ENCODE data around the gene OLA1.

OLA1 gene

DNA sequence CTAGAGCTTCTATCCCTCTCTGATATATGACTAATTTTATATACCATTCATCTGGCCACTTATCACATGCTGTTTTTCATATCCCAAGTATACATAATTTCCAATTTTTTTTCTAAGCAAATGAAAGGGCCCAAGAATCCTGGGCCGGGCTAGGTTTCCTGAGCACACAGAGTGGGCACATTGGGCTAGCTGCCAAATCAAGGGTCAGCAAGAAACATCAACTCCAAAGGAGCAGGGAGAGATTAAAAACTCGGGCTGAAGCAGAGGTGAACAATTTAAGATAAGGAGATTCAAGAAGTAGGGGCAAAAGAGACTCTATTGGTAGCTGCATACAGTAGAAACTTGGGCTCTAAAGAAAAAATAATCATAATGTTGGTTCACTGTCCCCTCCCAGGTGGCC is 39.0 kb downstream of the OLA1 start:
- Mint-ChIP-seq H3K4me1 (ENCODE audit: low read depth) (peaks cover 3% of the 10 kb centered on the region), H3K27me3 (no peaks in the 10 kb centered on the region), H3K9me3 (no peaks in the 10 kb centered on the region), H3K36me3 (ENCODE audit: low read depth) (peaks cover 50% of the 10 kb centered on the region), H3K27ac (no peak overlapping the region), H3K4me3 (no peak overlapping the region)
- DNase-seq, result no peak

DNA sequence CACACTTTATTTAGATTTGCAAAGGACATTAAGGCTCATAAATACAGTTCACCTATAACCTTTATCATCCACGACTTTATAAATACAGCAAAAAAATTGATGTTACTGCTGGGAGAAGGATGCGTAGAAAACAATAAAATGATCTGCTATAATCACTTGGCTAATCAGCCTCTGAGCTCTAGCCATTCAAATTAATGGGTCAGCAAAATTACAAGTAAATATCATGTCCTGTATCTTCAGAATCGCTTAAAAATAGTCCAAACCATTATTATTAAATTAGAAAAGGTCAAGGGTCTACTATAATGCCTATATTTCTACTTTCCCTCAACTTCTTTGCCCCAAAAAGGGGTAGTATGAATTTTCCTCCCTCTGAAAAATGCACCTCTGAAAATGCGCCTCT is 40.3 kb downstream of the OLA1 start:
- DNase-seq, result no peak
- no peak overlapping the region for H3K4me3 Mint-ChIP-seq
- no peaks in the 10 kb centered on the region for H3K9me3 Mint-ChIP-seq
- no peak overlapping the region for H3K27ac Mint-ChIP-seq
- peaks cover 3% of the 10 kb centered on the region for H3K4me1 Mint-ChIP-seq (ENCODE audit: low read depth)
- peaks cover 51% of the 10 kb centered on the region for H3K36me3 Mint-ChIP-seq (ENCODE audit: low read depth)
- no peaks in the 10 kb centered on the region for H3K27me3 Mint-ChIP-seq

DNA sequence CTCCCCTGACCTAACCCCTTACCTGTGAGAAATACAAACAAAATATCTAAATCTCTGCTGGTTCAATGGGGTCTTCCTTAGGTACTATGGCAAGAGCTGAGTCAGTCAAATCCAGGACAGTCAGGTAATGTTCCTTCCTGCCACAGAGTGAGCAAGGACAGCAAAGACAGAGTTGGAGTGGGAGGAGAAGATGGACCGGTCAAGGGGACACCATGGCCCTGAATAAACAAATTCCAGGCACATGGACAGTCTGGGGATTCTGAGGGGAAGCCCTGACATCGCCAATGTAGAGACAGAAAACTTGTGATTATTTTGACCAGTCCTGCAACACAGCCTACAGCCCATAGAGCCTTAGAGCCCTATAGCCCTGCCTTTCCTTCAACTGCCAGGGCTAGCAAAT is 42.8 kb downstream of the OLA1 start:
- DNase-seq, result no peak
- H3K36me3 Mint-ChIP-seq (ENCODE audit: low read depth), result peaks cover 51% of the 10 kb centered on the region
- no peak overlapping the region for H3K27ac Mint-ChIP-seq

DNA sequence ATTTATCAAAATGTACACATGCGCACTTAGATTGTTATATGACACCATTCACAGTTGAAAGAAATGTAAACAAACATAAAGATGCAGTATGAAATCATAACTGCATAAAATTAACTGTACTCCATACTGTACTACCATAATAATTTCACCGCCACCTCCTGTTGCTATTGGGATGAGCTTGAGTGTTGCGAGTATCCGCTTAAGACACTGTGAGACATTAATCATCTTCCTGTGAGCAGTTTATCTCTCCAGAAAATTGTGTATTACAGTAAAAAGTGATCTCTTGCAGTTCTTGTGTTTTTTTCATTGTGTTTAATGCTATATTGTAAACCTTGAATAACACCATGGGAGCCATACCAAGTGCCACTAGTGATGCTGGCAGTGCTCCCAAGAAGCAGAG is 46.1 kb downstream of the OLA1 start:
- DNase-seq, result no peak
- H3K27ac Mint-ChIP-seq, result no peak overlapping the region
- H3K36me3 Mint-ChIP-seq (ENCODE audit: low read depth), result peaks cover 34% of the 10 kb centered on the region
- H3K27me3 Mint-ChIP-seq, result no peaks in the 10 kb centered on the region
- no peaks in the 10 kb centered on the region for H3K9me3 Mint-ChIP-seq
- no peak overlapping the region for H3K4me3 Mint-ChIP-seq
- H3K4me1 Mint-ChIP-seq (ENCODE audit: low read depth), result peaks cover 2% of the 10 kb centered on the region

More for the DNA sequence above, 42.8 kb downstream of the OLA1 start:
- Mint-ChIP-seq H3K4me1 (ENCODE audit: low read depth) (peaks cover 3% of the 10 kb centered on the region), H3K9me3 (no peaks in the 10 kb centered on the region), H3K4me3 (no peak overlapping the region), H3K27me3 (no peaks in the 10 kb centered on the region)

DNA sequence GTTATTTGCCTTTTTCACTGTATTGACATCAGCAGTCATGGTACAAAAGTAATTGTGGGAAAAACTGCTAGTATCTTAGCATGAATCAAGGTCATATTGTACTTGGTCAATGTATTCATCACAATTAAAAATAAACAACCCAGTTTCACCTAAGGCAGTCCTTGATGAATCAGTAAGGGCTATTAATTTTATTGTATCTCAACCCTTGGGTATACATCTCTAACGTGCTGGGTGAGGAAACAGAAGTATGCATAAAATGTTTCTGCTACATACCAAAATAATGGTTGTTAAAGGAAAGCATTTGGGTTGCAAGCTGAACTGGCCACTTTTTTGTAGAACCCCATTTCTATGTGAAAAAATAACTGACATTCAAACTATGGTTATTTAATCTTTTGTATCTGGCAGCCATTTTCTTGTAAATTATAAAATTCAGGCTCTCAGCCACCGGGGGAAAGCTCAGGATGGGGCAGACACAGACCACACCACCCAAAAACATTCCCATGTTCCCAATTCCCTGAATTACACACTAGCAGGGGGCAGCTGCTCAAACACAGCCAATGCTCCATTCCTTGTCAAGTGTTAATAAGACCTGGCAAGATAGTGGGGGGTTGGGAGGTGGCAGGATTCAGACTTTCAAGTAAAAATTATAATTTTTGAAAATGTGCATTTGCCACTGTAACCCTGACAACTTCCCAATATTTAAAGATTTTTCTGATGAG is 49.3 kb downstream of the OLA1 start:
- no peaks in the 10 kb centered on the region for H3K9me3 Mint-ChIP-seq
- H3K4me3 Mint-ChIP-seq, result no peak overlapping the region
- H3K27me3 Mint-ChIP-seq, result no peaks in the 10 kb centered on the region
- DNase-seq, result no peak
- H3K36me3 Mint-ChIP-seq (ENCODE audit: low read depth), result peaks cover 22% of the 10 kb centered on the region
- H3K4me1 Mint-ChIP-seq (ENCODE audit: low read depth), result peaks cover 2% of the 10 kb centered on the region
- H3K27ac Mint-ChIP-seq, result no peak overlapping the region

DNA sequence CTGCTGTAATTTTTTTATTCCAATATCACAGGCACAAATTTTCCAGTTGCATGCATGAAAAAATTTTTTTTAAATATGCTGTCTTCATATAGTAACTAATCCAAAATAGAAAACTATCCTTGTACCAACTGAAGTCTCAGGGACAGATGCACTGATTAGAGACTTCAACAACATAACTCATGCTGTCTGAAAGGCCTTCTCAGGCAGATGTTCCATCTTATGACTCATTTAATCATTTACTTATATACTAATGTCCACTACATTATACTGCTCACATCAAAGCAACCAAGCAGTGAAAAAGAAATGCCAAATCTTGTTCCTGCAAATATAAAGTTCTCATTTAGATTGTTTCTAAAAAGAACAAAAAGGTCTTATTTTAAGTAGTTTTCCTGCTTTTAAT is 53.1 kb downstream of the OLA1 start:
- no peak overlapping the region for H3K27ac Mint-ChIP-seq
- peaks cover 6% of the 10 kb centered on the region for H3K36me3 Mint-ChIP-seq (ENCODE audit: low read depth)
- H3K4me3 Mint-ChIP-seq, result no peak overlapping the region
- peaks cover 3% of the 10 kb centered on the region for H3K4me1 Mint-ChIP-seq (ENCODE audit: low read depth)
- no peaks in the 10 kb centered on the region for H3K9me3 Mint-ChIP-seq
- H3K27me3 Mint-ChIP-seq, result no peaks in the 10 kb centered on the region
- DNase-seq, result no peak

DNA sequence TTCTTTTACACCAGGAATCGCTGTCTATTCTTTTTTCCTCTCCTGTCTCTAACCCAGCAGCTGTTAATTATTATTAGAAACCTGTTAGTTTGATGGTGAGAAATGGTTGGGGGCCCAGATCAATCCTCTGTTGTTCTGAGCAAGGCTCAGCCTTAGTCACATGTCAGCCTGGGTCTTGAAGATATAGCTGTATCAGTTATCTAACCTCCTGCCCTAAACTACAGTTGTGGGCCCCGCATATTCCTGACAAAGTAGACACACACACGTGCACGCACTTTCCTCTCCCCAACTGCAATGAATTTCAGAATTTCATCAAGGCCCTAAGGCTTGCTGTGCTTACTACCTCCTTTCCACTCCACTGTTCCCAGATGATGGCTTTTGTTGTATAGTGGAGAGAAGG is 54.6 kb downstream of the OLA1 start:
- H3K9me3 Mint-ChIP-seq, result no peaks in the 10 kb centered on the region
- H3K36me3 Mint-ChIP-seq (ENCODE audit: low read depth), result peaks cover 8% of the 10 kb centered on the region
- no peak overlapping the region for H3K27ac Mint-ChIP-seq
- no peaks in the 10 kb centered on the region for H3K27me3 Mint-ChIP-seq
- H3K4me3 Mint-ChIP-seq, result no peak overlapping the region
- H3K4me1 Mint-ChIP-seq (ENCODE audit: low read depth), result peaks cover 10% of the 10 kb centered on the region
- DNase-seq, result no peak

DNA sequence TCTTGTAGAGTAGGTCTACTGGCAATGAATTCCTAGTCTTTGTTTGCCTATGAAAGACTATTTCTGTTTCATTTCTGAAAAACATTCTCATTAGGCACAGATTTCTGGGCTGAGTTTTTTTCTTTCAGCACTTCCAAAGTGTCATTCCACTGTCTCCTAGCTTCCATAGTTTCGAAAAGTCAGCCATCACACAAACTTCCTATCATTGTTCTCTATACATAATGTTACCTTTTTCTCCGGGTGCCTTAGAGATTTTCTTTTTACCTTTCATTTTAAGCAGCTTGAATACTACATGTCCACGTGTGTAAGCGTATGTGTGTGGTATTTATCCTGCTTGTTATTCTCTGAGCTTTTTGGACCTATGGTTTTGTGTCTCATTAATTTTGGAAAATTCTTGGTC is 55.7 kb downstream of the OLA1 start:
- H3K4me3 Mint-ChIP-seq, result no peak overlapping the region
- H3K9me3 Mint-ChIP-seq, result no peaks in the 10 kb centered on the region
- H3K27me3 Mint-ChIP-seq, result no peaks in the 10 kb centered on the region
- peaks cover 12% of the 10 kb centered on the region for H3K36me3 Mint-ChIP-seq (ENCODE audit: low read depth)
- no peak overlapping the region for H3K27ac Mint-ChIP-seq
- DNase-seq, result no peak
- H3K4me1 Mint-ChIP-seq (ENCODE audit: low read depth), result peaks cover 10% of the 10 kb centered on the region

DNA sequence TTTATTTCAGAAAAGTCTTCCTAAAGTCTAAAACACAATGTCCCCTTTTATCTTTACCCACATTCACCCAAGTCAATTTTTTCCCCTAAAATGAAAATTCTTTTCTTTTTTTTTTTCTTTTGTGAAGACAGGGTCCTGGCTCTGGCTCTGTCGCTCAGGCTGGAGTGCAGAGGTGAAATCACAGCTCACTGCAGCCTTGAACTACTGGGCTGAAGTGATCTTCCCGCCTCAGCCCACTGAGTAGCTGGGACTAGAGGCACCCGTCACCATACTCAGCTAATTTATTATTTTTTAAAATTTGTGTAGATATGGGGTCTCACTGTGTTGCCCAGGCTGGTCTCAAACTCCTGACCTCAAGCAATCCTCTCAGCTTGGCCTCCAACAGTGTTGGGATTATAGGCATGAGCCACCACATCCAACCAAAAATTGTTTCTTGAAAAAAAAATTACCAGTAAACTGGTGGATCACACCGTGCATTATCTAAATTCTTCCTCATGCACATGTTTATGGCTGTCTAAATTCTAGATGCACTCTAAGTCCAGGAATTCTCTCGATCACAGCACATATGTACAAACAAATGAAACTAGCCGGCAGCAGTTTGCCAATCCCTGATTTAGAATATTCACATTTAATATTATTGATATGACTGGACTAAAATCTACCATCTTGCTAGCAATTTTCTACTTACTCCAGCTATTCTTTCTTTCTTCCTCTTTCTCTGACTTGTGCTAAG is 56.8 kb downstream of the OLA1 start:
- H3K4me1 Mint-ChIP-seq (ENCODE audit: low read depth), result peaks cover 9% of the 10 kb centered on the region
- no peaks in the 10 kb centered on the region for H3K27me3 Mint-ChIP-seq

DNA sequence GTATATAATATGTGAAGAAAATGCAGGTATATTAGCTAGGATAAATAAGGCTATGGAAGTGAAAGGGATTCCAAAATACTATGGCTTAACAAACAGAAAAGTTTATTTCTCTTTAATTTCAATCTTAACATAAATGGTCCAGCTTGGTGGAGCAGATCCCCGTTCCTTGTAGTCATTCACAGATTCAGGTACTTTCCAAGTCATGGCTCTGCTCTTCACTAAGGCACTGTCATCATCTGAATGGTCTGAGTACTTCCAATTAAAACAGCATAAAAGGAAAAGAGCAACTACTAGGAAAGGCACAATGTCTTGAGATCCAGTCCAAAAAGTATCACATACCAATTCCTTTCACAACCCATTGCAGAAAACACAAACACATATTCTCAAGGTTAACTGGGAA is 63.4 kb downstream of the OLA1 start:
- H3K9me3 Mint-ChIP-seq, result no peaks in the 10 kb centered on the region
- no peak overlapping the region for H3K27ac Mint-ChIP-seq
- peaks cover 60% of the 10 kb centered on the region for H3K36me3 Mint-ChIP-seq (ENCODE audit: low read depth)
- peaks cover 11% of the 10 kb centered on the region for H3K4me1 Mint-ChIP-seq (ENCODE audit: low read depth)
- H3K27me3 Mint-ChIP-seq, result no peaks in the 10 kb centered on the region
- DNase-seq, result no peak
- no peak overlapping the region for H3K4me3 Mint-ChIP-seq

More for the DNA sequence above, 56.8 kb downstream of the OLA1 start:
- no peak overlapping the region for H3K27ac Mint-ChIP-seq
- H3K36me3 Mint-ChIP-seq (ENCODE audit: low read depth), result peaks cover 24% of the 10 kb centered on the region
- DNase-seq, result no peak
- no peak overlapping the region for H3K4me3 Mint-ChIP-seq
- no peaks in the 10 kb centered on the region for H3K9me3 Mint-ChIP-seq

DNA sequence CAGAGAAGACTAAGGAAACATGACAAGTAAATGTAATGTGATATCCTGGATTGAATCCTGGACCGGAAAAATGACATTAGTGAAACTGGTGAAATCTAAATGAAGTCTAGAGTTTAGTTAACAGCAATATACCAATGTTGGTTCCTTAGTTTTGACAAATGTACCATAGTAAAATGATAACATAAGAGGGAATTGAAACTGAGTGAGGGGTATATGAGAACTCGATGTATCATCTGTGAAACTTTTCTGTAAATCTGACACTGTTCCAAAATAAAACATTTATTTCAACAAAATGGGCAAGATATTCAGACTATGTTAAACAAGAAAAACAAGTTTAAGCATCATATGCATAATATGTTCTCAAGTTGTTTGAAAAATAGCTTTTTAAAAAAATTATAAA is 63.8 kb downstream of the OLA1 start:
- peaks cover 60% of the 10 kb centered on the region for H3K36me3 Mint-ChIP-seq (ENCODE audit: low read depth)
- no peak overlapping the region for H3K27ac Mint-ChIP-seq
- peaks cover 8% of the 10 kb centered on the region for H3K4me1 Mint-ChIP-seq (ENCODE audit: low read depth)
- no peaks in the 10 kb centered on the region for H3K9me3 Mint-ChIP-seq
- no peaks in the 10 kb centered on the region for H3K27me3 Mint-ChIP-seq
- no peak for DNase-seq
- no peak overlapping the region for H3K4me3 Mint-ChIP-seq

DNA sequence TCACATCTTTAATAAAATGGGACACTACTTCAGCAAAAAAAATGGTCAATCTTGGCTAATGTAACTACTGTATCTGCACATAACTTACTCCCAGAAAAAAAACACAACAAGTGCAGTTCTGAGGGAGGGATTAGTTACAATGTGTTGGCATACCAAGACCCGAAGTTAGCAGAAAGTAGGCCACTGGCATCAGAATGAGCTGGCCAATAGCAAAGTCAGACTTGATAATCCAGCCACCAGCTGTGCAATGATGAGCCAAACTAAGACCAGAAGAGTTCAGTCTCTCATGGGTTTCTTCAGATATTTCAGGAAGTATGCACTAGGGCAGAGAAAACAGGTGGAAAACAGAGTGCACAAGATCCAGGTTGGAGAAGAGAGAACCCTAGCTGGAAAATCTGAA is 65.3 kb downstream of the OLA1 start:
- no peak overlapping the region for H3K27ac Mint-ChIP-seq
- no peak for DNase-seq
- H3K9me3 Mint-ChIP-seq, result no peaks in the 10 kb centered on the region
- peaks cover 60% of the 10 kb centered on the region for H3K36me3 Mint-ChIP-seq (ENCODE audit: low read depth)
- peaks cover 4% of the 10 kb centered on the region for H3K4me1 Mint-ChIP-seq (ENCODE audit: low read depth)
- H3K27me3 Mint-ChIP-seq, result no peaks in the 10 kb centered on the region
- H3K4me3 Mint-ChIP-seq, result no peak overlapping the region

DNA sequence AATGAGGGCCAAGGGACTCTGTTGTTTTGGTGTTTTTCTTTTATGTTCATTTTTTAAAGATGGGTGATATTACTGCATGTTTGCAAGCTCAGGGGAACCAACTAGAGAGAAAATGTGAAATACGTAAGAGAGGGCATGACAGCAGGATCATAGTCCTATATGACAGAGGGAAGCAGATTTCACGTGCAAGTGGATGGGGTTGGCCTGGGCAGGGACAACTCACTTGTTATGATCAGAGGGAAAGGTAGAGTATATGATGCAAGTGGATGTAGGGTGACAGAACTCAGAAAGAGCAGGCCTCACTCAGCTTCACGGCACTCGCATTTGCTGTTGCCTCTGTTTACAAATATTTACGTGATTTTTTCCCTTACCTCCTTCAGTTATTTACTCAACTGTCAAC is 67.0 kb downstream of the OLA1 start:
- Mint-ChIP-seq H3K27ac (no peak overlapping the region), H3K27me3 (no peaks in the 10 kb centered on the region), H3K36me3 (ENCODE audit: low read depth) (peaks cover 55% of the 10 kb centered on the region)

DNA sequence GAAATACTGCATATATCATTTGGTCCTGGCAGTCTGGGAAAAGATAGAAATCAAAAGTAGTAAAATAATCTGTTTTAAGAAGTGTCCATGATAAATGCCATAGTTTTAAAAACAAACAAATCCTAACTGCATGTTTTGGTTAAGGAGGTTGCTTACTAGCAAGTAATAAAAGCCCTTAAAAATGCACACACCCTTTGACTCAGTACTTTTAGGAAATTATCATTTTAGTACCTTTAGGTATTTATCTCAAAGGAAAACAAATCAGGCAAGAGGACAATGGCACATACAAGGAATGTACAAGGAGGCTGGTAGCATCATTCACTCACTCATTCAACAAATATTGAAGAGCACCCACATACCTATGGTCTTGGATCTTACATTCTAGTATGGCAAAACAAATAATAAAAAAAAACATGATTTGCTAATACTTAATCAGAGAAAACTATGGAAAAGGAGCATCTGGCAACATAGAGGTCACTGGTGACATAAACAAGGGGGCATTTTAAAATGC is 67.6 kb downstream of the OLA1 start:
- DNase-seq, result no peak
- Mint-ChIP-seq H3K36me3 (ENCODE audit: low read depth) (peaks cover 58% of the 10 kb centered on the region), H3K9me3 (peaks cover 7% of the 10 kb centered on the region), H3K27me3 (no peaks in the 10 kb centered on the region), H3K27ac (no peak overlapping the region), H3K4me3 (no peak overlapping the region), H3K4me1 (ENCODE audit: low read depth) (peaks cover 8% of the 10 kb centered on the region)

More for the DNA sequence above, 67.0 kb downstream of the OLA1 start:
- peaks cover 6% of the 10 kb centered on the region for H3K9me3 Mint-ChIP-seq
- H3K4me3 Mint-ChIP-seq, result no peak overlapping the region
- peaks cover 8% of the 10 kb centered on the region for H3K4me1 Mint-ChIP-seq (ENCODE audit: low read depth)
- no peak for DNase-seq

DNA sequence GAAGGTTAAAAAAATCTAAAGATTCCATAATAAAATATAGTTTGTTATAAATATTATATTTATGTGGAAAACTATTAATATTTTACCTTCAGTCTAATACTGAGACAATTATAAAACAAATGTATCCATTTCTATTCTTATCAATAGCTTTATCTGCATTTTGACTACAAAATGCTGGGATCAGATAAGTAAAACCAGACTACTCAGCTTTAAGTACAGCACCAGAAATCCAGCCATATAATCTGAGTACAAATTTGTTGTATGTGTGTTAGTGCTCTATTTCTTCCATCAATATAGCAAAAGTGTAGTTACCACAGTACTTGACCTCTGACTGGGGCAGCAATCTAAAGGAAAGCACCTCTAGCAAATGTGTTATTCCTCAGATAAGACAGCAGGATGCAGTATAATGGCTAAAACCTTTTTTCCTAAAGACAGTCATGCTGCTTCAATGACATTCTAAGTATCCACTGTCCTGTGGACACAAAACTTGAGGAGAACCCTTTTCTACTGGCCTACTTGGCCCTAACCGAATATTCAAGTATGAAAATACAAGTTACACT is 68.1 kb downstream of the OLA1 start:
- H3K4me3 Mint-ChIP-seq, result no peak overlapping the region
- peaks cover 12% of the 10 kb centered on the region for H3K9me3 Mint-ChIP-seq
- H3K27ac Mint-ChIP-seq, result no peak overlapping the region

More for the DNA sequence above, 68.1 kb downstream of the OLA1 start:
- Mint-ChIP-seq H3K4me1 (ENCODE audit: low read depth) (peaks cover 8% of the 10 kb centered on the region), H3K36me3 (ENCODE audit: low read depth) (peaks cover 63% of the 10 kb centered on the region), H3K27me3 (no peaks in the 10 kb centered on the region)
- DNase-seq, result no peak
